Measurements from ENCODE around the gene LUZP1.
A peak's percentile ranks its signal among the peaks of the same experiment; 100 is the strongest.
"Not testable (repeated sequence)": the region's sequence is repeated elsewhere in the genome, so short reads cannot be mapped to it uniquely, and the experiment has no call there.

Gene LUZP1

GRCh38 chr1:23194119-23194984, 25.7 kb upstream of the LUZP1 start:
- H3K36me3 ChIP-seq (replicated peaks) = no peaks in the 10 kb centered on the region

GRCh38 chr1:23193391-23194118, 24.9 kb upstream of the LUZP1 start:
- Histone ChIP-seq H3K36me3 (replicated peaks) (no peaks in the 10 kb centered on the region), H3K27ac (peak overlapping the region; percentile 100), H3K27me3 (replicated peaks) (no peaks in the 10 kb centered on the region), H3K4me3 (ENCODE audit: low read depth, low read length) (no peak overlapping the region)
- in situ Hi-C loops (cut with HindIII; ENCODE audit: low pct_ligation_motif_present, low sequenced_read_pairs) = no loop called here
- TF ChIP-seq CTCF (IDR thresholded peaks at IDR 0.05; ENCODE audit: low read depth, low read length, missing control alignments) = no peak
- no peak for DNase-seq

More at GRCh38 chr1:23194119-23194984, 25.7 kb upstream of the LUZP1 start:
- Histone ChIP-seq H3K27me3 (replicated peaks) (no peaks in the 10 kb centered on the region), H3K4me3 (ENCODE audit: low read depth, low read length) (no peak overlapping the region), H3K27ac (peak overlapping the region; percentile 100)
- no peak for TF ChIP-seq CTCF (IDR thresholded peaks at IDR 0.05; ENCODE audit: low read depth, low read length, missing control alignments)
- DNase-seq = peak; percentile 98
- in situ Hi-C loops (cut with HindIII; ENCODE audit: low pct_ligation_motif_present, low sequenced_read_pairs) = no loop called here

- TF ChIP-seq CTCF (IDR thresholded peaks at IDR 0.05; ENCODE audit: low read depth, low read length, missing control alignments) = no peak
- in situ Hi-C loops (cut with HindIII; ENCODE audit: low pct_ligation_motif_present, low sequenced_read_pairs) = no loop called here
- no peak for DNase-seq
- Histone ChIP-seq H3K27me3 (replicated peaks) (no peaks in the 10 kb centered on the region), H3K36me3 (replicated peaks) (no peaks in the 10 kb centered on the region), H3K27ac (no peak overlapping the region), H3K4me3 (ENCODE audit: low read depth, low read length) (no peak overlapping the region)
Observed at GRCh38 chr1:23191199-23191598, 22.5 kb upstream of the LUZP1 start.

GRCh38 chr1:23188936-23189452, 20.3 kb upstream of the LUZP1 start:
- peak overlapping the region; percentile 92 for H3K27ac ChIP-seq
- in situ Hi-C loops (cut with HindIII; ENCODE audit: low pct_ligation_motif_present, low sequenced_read_pairs) = loop anchor here (10.0 kb wide), 1 partner anchor 94 kb away; no protein-coding TSS in a partner anchor
- peak; percentile 96 for DNase-seq
- H3K4me3 ChIP-seq (ENCODE audit: low read depth, low read length); H3K27me3 ChIP-seq (replicated peaks); H3K36me3 ChIP-seq (replicated peaks): not testable (repeated sequence)

GRCh38 chr1:23188434-23188884, 19.8 kb upstream of the LUZP1 start:
- peak overlapping the region; percentile 92 for H3K27ac ChIP-seq
- H3K4me3 ChIP-seq (ENCODE audit: low read depth, low read length) = no peak overlapping the region
- in situ Hi-C loops (cut with HindIII; ENCODE audit: low pct_ligation_motif_present, low sequenced_read_pairs) = loop anchor here (10.0 kb wide), 1 partner anchor 94 kb away; no protein-coding TSS in a partner anchor
- TF ChIP-seq CTCF (IDR thresholded peaks at IDR 0.05; ENCODE audit: low read depth, low read length, missing control alignments) = no peak
- no peaks in the 10 kb centered on the region for H3K27me3 ChIP-seq (replicated peaks)
- DNase-seq = no peak
- H3K36me3 ChIP-seq (replicated peaks) = no peaks in the 10 kb centered on the region

GRCh38 chr1:23187637-23188036, 19.0 kb upstream of the LUZP1 start:
- H3K36me3 ChIP-seq (replicated peaks) = no peaks in the 10 kb centered on the region
- DNase-seq = no peak
- H3K27me3 ChIP-seq (replicated peaks) = no peaks in the 10 kb centered on the region
- in situ Hi-C loops (cut with HindIII; ENCODE audit: low pct_ligation_motif_present, low sequenced_read_pairs) = loop anchor here (10.0 kb wide), 1 partner anchor 93 kb away; no protein-coding TSS in a partner anchor
- no peak overlapping the region for H3K4me3 ChIP-seq (ENCODE audit: low read depth, low read length)
- H3K27ac ChIP-seq = no peak overlapping the region
- no peak for TF ChIP-seq CTCF (IDR thresholded peaks at IDR 0.05; ENCODE audit: low read depth, low read length, missing control alignments)
